ENCODE measurements around the gene RFTN2.
"Not testable (repeated sequence)": the region's sequence is repeated elsewhere in the genome, so short reads cannot be mapped to it uniquely, and the experiment has no call there.

RFTN2 gene, protein sequence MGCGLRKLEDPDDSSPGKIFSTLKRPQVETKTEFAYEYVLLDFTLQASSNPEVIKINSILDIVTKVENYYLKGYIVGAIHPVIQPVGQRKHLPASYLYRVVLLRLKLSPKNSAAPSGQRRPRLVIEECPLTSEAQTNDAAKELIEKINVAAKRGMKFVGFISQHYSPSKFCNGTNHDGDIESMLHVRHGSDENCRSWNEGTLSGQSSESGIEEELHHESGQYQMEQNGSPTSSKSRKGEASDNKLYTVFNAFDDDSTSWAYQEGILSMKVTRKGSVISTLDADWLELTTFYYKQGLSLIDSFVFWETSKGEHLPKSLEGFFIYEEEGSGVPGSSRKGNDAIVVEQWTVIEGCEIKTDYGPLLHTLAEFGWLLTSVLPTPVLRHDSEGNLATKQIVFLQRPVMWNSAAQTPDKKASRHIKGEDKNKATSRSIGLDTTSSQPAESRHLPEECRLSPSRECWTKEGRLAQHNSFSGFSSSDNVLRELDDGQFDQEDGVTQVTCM

GRCh38 chr2:197675246-197675645 is at the start of gene RFTN2:
TSS of gene RFTN2 (minus strand) at chr2:197675587. CDS start at chr2:197675458, 129 bp downstream.
- Histone ChIP-seq H3K27ac (ENCODE audit: low read depth, low read length) (peak within 1 kb of the TSS; percentile 67), H3K9ac (ENCODE audit: low read depth, low read length) (peak within 1 kb of the TSS; percentile 55), H3K4me1 (ENCODE audit: control insufficient read depth, insufficient read depth, low read length) (peaks cover 29% of the 10 kb centered on the region), H3K9me3 (ENCODE audit: control insufficient read depth, insufficient read depth, low read length) (no peaks in the 10 kb centered on the region), H3K4me3 (ENCODE audit: low read depth, low read length) (peak within 1 kb of the TSS; percentile 63), H3K27me3 (ENCODE audit: control insufficient read depth, insufficient read depth, low read length) (no peaks in the 10 kb centered on the region), H3K36me3 (ENCODE audit: control insufficient read depth, insufficient read depth, low read length) (no peaks in the 10 kb centered on the region)

- H3K4me1 ChIP-seq (ENCODE audit: control insufficient read depth, insufficient read depth, low read length) = no peaks in the 10 kb centered on the region
- H3K9ac ChIP-seq (ENCODE audit: low read depth, low read length) = no peak overlapping the region
- H3K36me3 ChIP-seq (ENCODE audit: control insufficient read depth, insufficient read depth, low read length) = 0 out of 2 replicates have a peak, but pooled peaks cover 4% of the 10 kb centered on the region
- no peaks in the 10 kb centered on the region for H3K9me3 ChIP-seq (ENCODE audit: control insufficient read depth, insufficient read depth, low read length)
- no peaks in the 10 kb centered on the region for H3K27me3 ChIP-seq (ENCODE audit: control insufficient read depth, insufficient read depth, low read length)
- no peak overlapping the region for H3K27ac ChIP-seq (ENCODE audit: low read depth, low read length)
- H3K4me3 ChIP-seq (ENCODE audit: low read depth, low read length) = no peak overlapping the region
These were observed 42.5 kb upstream of the RFTN2 start for GRCh38 chr2:197717863-197718262.

DNA sequence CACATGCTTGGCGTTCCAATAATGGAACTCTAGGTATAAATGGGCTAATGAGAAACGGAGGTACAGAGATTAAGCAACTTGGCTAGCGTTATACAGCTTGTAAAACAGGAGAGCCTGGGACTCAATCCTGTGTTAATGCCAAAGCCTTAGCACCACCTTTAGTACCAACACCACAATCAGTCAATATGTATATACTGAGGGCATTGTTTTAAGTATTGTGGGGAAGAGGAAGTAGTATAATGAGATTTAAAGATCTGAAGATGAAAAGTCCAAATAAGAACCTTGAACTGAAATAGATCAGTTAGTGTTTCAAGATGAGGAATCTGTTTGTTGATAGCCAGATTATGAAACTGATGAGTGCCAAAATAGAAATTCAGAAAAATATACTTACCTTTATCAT is 37.9 kb upstream of the RFTN2 start:
- H3K4me1 ChIP-seq (ENCODE audit: control insufficient read depth, insufficient read depth, low read length) = peaks cover 8% of the 10 kb centered on the region
- peaks cover 42% of the 10 kb centered on the region for H3K36me3 ChIP-seq (ENCODE audit: control insufficient read depth, insufficient read depth, low read length)
- no peak overlapping the region for H3K4me3 ChIP-seq (ENCODE audit: low read depth, low read length)
- H3K27me3 ChIP-seq (ENCODE audit: control insufficient read depth, insufficient read depth, low read length) = no peaks in the 10 kb centered on the region
- H3K9ac ChIP-seq (ENCODE audit: low read depth, low read length) = no peak overlapping the region
- H3K27ac ChIP-seq (ENCODE audit: low read depth, low read length) = no peak overlapping the region
- no peaks in the 10 kb centered on the region for H3K9me3 ChIP-seq (ENCODE audit: control insufficient read depth, insufficient read depth, low read length)

- Histone ChIP-seq H3K4me3 (ENCODE audit: low read depth, low read length) (no peak overlapping the region), H3K27ac (ENCODE audit: low read depth, low read length) (no peak overlapping the region), H3K9me3 (ENCODE audit: control insufficient read depth, insufficient read depth, low read length) (no peaks in the 10 kb centered on the region), H3K4me1 (ENCODE audit: control insufficient read depth, insufficient read depth, low read length) (peaks cover 15% of the 10 kb centered on the region), H3K36me3 (ENCODE audit: control insufficient read depth, insufficient read depth, low read length) (peaks cover 43% of the 10 kb centered on the region), H3K9ac (ENCODE audit: low read depth, low read length) (no peak overlapping the region), H3K27me3 (ENCODE audit: control insufficient read depth, insufficient read depth, low read length) (no peaks in the 10 kb centered on the region)
These were observed 36.2 kb upstream of the RFTN2 start for GRCh38 chr2:197711578-197711977.

DNA sequence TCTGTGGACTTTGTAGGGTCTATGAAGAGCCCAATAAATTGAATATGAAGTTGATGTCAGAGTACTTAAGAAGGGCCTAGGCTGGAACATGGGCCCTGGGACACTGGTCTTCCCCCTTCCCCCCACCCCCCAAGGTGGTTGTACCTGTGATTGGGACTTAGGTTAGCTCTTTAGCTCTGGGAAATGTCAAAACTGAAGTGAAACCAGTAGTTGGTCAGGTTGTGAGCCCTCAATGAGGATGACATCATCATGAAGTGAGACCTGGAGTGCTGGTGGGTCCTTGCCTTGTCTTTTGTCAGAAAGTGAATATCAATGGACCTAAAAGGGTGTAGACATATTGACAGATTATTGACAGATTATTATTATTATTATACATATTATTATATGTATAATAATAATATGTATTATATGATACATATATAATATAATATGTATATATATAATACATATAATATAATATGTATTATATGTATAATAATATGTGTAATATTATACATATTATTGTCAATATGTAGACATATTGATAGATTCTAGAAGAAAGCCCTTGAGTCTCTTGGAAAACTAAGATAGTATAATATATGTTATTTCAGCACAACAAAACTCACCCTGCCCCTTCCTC is 35.1 kb upstream of the RFTN2 start:
- Histone ChIP-seq H3K4me1 (ENCODE audit: control insufficient read depth, insufficient read depth, low read length) (peaks cover 15% of the 10 kb centered on the region), H3K27me3 (ENCODE audit: control insufficient read depth, insufficient read depth, low read length) (no peaks in the 10 kb centered on the region), H3K4me3 (ENCODE audit: low read depth, low read length) (no peak overlapping the region), H3K9ac (ENCODE audit: low read depth, low read length) (no peak overlapping the region), H3K36me3 (ENCODE audit: control insufficient read depth, insufficient read depth, low read length) (peaks cover 40% of the 10 kb centered on the region), H3K9me3 (ENCODE audit: control insufficient read depth, insufficient read depth, low read length) (no peaks in the 10 kb centered on the region), H3K27ac (ENCODE audit: low read depth, low read length) (no peak overlapping the region)

DNA sequence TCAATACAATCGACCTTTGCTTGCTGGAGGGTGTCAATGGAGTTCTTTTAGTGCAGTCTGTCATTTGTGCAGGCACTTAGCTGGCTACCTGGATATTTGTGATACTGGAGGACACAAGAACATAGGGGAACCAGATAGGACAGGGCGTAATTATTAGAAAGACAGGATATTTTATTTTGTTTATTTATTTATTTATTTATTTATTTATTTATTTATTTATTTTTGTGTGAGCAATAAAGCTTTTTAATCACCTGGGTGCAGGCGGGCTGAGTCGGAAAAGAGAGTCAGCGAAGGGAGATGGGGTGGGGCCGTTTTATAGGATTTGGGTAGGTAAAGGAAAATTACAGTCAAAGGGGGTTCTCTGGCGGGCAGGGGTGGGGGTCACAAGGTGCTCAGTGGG is 33.8 kb upstream of the RFTN2 start:
- peaks cover 40% of the 10 kb centered on the region for H3K36me3 ChIP-seq (ENCODE audit: control insufficient read depth, insufficient read depth, low read length)

GRCh38 chr2:197708331-197708730 is 32.9 kb upstream of the RFTN2 start:
- peak overlapping the region; percentile 99 for H3K4me3 ChIP-seq (ENCODE audit: low read depth, low read length)
- H3K4me1 ChIP-seq (ENCODE audit: control insufficient read depth, insufficient read depth, low read length) = peaks cover 25% of the 10 kb centered on the region
- no peak overlapping the region for H3K9ac ChIP-seq (ENCODE audit: low read depth, low read length)

More for the DNA sequence above, 33.8 kb upstream of the RFTN2 start:
- H3K27me3 ChIP-seq (ENCODE audit: control insufficient read depth, insufficient read depth, low read length); H3K27ac ChIP-seq (ENCODE audit: low read depth, low read length); H3K9me3 ChIP-seq (ENCODE audit: control insufficient read depth, insufficient read depth, low read length); H3K9ac ChIP-seq (ENCODE audit: low read depth, low read length): not testable (repeated sequence)
- H3K4me3 ChIP-seq (ENCODE audit: low read depth, low read length) = 0 out of 2 replicates have a peak overlapping the region, but pooled peaks have one; percentile 99
- peaks cover 21% of the 10 kb centered on the region for H3K4me1 ChIP-seq (ENCODE audit: control insufficient read depth, insufficient read depth, low read length)

GRCh38 chr2:197707316-197708213 is 32.2 kb upstream of the RFTN2 start:
- Histone ChIP-seq H3K27me3 (ENCODE audit: control insufficient read depth, insufficient read depth, low read length) (no peaks in the 10 kb centered on the region), H3K4me3 (ENCODE audit: low read depth, low read length) (peak overlapping the region; percentile 99), H3K27ac (ENCODE audit: low read depth, low read length) (no peak overlapping the region), H3K4me1 (ENCODE audit: control insufficient read depth, insufficient read depth, low read length) (peaks cover 25% of the 10 kb centered on the region), H3K9ac (ENCODE audit: low read depth, low read length) (no peak overlapping the region), H3K36me3 (ENCODE audit: control insufficient read depth, insufficient read depth, low read length) (peaks cover 36% of the 10 kb centered on the region), H3K9me3 (ENCODE audit: control insufficient read depth, insufficient read depth, low read length) (no peaks in the 10 kb centered on the region)

More at GRCh38 chr2:197708331-197708730, 32.9 kb upstream of the RFTN2 start:
- Histone ChIP-seq H3K27me3 (ENCODE audit: control insufficient read depth, insufficient read depth, low read length) (no peaks in the 10 kb centered on the region), H3K36me3 (ENCODE audit: control insufficient read depth, insufficient read depth, low read length) (peaks cover 40% of the 10 kb centered on the region), H3K27ac (ENCODE audit: low read depth, low read length) (no peak overlapping the region), H3K9me3 (ENCODE audit: control insufficient read depth, insufficient read depth, low read length) (no peaks in the 10 kb centered on the region)

GRCh38 chr2:197706839-197707207 is 31.4 kb upstream of the RFTN2 start:
- H3K27me3 ChIP-seq (ENCODE audit: control insufficient read depth, insufficient read depth, low read length) = no peaks in the 10 kb centered on the region
- peak overlapping the region; percentile 99 for H3K4me3 ChIP-seq (ENCODE audit: low read depth, low read length)
- no peak overlapping the region for H3K27ac ChIP-seq (ENCODE audit: low read depth, low read length)
- no peak overlapping the region for H3K9ac ChIP-seq (ENCODE audit: low read depth, low read length)
- H3K9me3 ChIP-seq (ENCODE audit: control insufficient read depth, insufficient read depth, low read length) = no peaks in the 10 kb centered on the region
- peaks cover 30% of the 10 kb centered on the region for H3K36me3 ChIP-seq (ENCODE audit: control insufficient read depth, insufficient read depth, low read length)
- peaks cover 25% of the 10 kb centered on the region for H3K4me1 ChIP-seq (ENCODE audit: control insufficient read depth, insufficient read depth, low read length)

DNA sequence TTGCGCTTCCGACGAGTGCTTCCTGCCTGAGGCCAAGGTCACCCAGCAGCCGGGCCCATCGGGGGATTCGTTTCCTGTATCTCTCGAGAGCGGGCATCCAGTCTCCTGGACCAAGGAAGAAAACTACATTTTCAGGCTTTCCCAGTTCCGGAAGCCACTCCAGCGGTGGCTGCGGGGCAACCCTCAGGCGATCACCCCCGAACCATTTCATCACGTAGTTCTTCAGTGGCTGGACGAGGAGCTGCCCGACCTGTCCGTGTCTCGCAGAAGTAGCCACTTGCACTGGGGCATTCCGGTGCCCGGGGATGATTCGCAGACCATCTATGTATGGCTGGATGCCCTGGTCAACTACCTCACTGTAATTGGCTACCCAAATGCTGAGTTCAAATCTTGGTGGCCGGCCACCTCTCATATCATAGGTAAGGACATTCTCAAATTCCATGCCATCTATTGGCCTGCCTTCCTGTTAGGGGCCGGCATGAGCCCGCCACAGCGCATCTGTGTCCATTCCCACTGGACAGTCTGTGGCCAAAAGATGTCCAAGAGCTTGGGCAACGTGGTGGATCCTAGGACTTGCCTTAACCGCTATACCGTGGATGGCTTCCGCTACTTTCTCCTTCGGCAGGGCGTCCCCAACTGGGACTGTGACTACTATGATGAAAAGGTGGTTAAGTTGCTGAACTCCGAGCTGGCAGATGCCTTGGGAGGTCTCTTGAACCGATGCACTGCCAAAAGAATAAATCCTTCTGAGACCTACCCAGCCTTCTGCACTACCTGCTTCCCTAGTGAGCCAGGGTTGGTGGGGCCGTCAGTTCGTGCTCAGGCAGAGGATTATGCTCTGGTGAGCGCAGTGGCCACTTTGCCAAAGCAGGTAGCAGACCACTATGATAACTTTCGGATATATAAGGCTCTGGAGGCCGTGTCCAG is 30.8 kb upstream of the RFTN2 start:
- H3K4me1 ChIP-seq (ENCODE audit: control insufficient read depth, insufficient read depth, low read length) = peaks cover 25% of the 10 kb centered on the region

More for the DNA sequence above, 30.8 kb upstream of the RFTN2 start:
- H3K4me3 ChIP-seq (ENCODE audit: low read depth, low read length) = peak overlapping the region; percentile 99
- peak overlapping the region; percentile 70 for H3K9ac ChIP-seq (ENCODE audit: low read depth, low read length)
- peak overlapping the region; percentile 75 for H3K27ac ChIP-seq (ENCODE audit: low read depth, low read length)
- H3K36me3 ChIP-seq (ENCODE audit: control insufficient read depth, insufficient read depth, low read length) = peaks cover 23% of the 10 kb centered on the region
- no peaks in the 10 kb centered on the region for H3K9me3 ChIP-seq (ENCODE audit: control insufficient read depth, insufficient read depth, low read length)
- H3K27me3 ChIP-seq (ENCODE audit: control insufficient read depth, insufficient read depth, low read length) = no peaks in the 10 kb centered on the region

All from HUES48 (cell line).